ENCODE measurements around the gene FUT7. TPM values are rescaled to one million over a fixed set of nuclear protein-coding genes. Genes with fewer than 3 reads are reported as not detected.

Gene FUT7
- total and polyA plus RNA-seq, 2 of the 8 experiments (the other 6 are each of a cell fraction or from before 2014, with no cell fraction given): not detected

GRCh38 chr9:137056739-137057415, 25.0 kb upstream of the FUT7 start:
- Histone ChIP-seq H2BK15ac (ENCODE audit: low read length) (no peak overlapping the region), H2BK120ac (replicated peaks; ENCODE audit: low read depth, low read length) (no peak overlapping the region), H3K18ac (ENCODE audit: extremely low read depth, low read length) (no peak overlapping the region), H3K23me2 (ENCODE audit: low read depth, low read length) (peaks cover 9% of the 10 kb centered on the region; the same call in 1 of the 2 replicates), H2AFZ (ENCODE audit: low read length) (no peak overlapping the region), H4K20me1 (replicated peaks in 1 of 2; ENCODE audit: control insufficient read depth in 1 of 2, insufficient read depth in 2 of 2, low read length in 2 of 2) (peaks cover 0 to 2% of the 10 kb centered on the region in 2 experiments), H2AK5ac (ENCODE audit: low read depth, low read length) (no peak overlapping the region), H2BK5ac (ENCODE audit: low read depth, low read length) (no peak overlapping the region), H3K4me2 (ENCODE audit: insufficient read depth in 1 of 2, low read depth in 2 of 2, low read length in 2 of 2) (no peak overlapping the region), H4K8ac (ENCODE audit: extremely low read depth, insufficient read depth, low read length) (no peak overlapping the region), H3K9me3 (ENCODE audit: insufficient read depth in 2 of 2, low read depth in 1 of 2, low read length in 1 of 2) (no peaks in the 10 kb centered on the region), H3K27me3 (replicated peaks in 1 of 4; ENCODE audit: control insufficient read depth in 3 of 4, extremely low read depth in 1 of 4, insufficient read depth in 3 of 4, low read length in 3 of 4) (peaks cover 10 to 38% (median 32%) of the 10 kb centered on the region in 4 experiments), H3K14ac (ENCODE audit: insufficient read length) (no peak overlapping the region), H3K79me1 (ENCODE audit: low read depth, low read length) (no peaks in the 10 kb centered on the region), H3K27ac (ENCODE audit: low read depth, low read length) (no peak overlapping the region), H3K4ac (replicated peaks; ENCODE audit: insufficient read length, low read depth, low read length) (no peak overlapping the region), H2BK20ac (ENCODE audit: low read length) (no peak overlapping the region), H3K4me1 (replicated peaks in 1 of 4; ENCODE audit: control insufficient read depth in 3 of 4, insufficient read depth in 4 of 4, low read length in 3 of 4) (peaks cover 0 to 18% (median 11%) of the 10 kb centered on the region in 4 experiments; a peak in 5 of 7 replicates), H2BK12ac (ENCODE audit: low read depth, low read length) (no peak overlapping the region), H3K23ac (ENCODE audit: insufficient read length) (no peak overlapping the region), H3K4me3 (ENCODE audit: extremely low read depth in 1 of 4, insufficient read depth in 2 of 4, low read depth in 3 of 4, low read length in 4 of 4) (no peak overlapping the region), H4K5ac (ENCODE audit: insufficient read length, low read depth, low read length) (no peak overlapping the region), H3K36me3 (ENCODE audit: control insufficient read depth in 2 of 4, insufficient read depth in 4 of 4, low read length in 3 of 4) (no peaks in the 10 kb centered on the region), H3K56ac (replicated peaks; ENCODE audit: insufficient read length, low read depth, low read length) (no peak overlapping the region), H3K79me2 (ENCODE audit: control insufficient read depth in 1 of 2, insufficient read depth in 2 of 2, low read length in 2 of 2) (no peaks in the 10 kb centered on the region), H3K9ac (replicated peaks in 1 of 4; ENCODE audit: extremely low read depth in 1 of 4, low read depth in 3 of 4, low read length in 3 of 4) (no peak overlapping the region), H4K91ac (replicated peaks; ENCODE audit: insufficient read length, low read length) (no peak overlapping the region)
- ChIA-PET CTCF (ENCODE audit: partially characterized antibody) (interaction anchor here (0.6 to 8.6 kb wide), 6 partner anchors 10 to 118 kb away, joined by 3 to 156 read pairs (median 10); partner anchors contain the start of gene SAPCD2), POLR2A (ENCODE audit: partially characterized antibody) (no interaction called here)
- WGBS, 2 experiments (ENCODE audit: extremely low coverage in 1 of 2, insufficient coverage in 1 of 2, insufficient read length in 1 of 2, insufficient replicate concordance in 2 of 2, low coverage in 1 of 2, low lambda C conversion rate in 2 of 2, missing lambda C conversion rate in 1 of 2): 87% methylated on average over 17 of the region's 17 CpGs; no CpG with 5 or more reads in 1 of the 2 experiments
- no peak for DNase-seq (ENCODE audit: low read depth in 1 of 2, low spot score in 2 of 2)
- FAIRE-seq: no peak
- no peak for TF ChIP-seq EGR1 (IDR thresholded peaks at IDR 0.05; ENCODE audit: borderline replicate concordance, low read depth, low read length)
